Mucosa of descending colon (tissue), 3 donors: ENCODE results near the gene PI16. TPM values are rescaled to one million over a fixed set of nuclear protein-coding genes. Genes with fewer than 3 reads are reported as not detected.
"Not testable (repeated sequence)": the region's sequence is repeated elsewhere in the genome, so short reads cannot be mapped to it uniquely, and the experiment has no call there.

ENCODE experiments used
- ATAC-seq: fragments of 200-7000 bp; cut with Tn5 transposase; one replicate; pipeline ENCODE4 v1.9.1; 2020; ENCODE audit warnings: mild to moderate bottlenecking, moderate library complexity
- DNase-seq, 3 donors: peaks; one replicate each; pipeline ENCODE4 v3.0.0-alpha.2; 2020
- H3K36me3 ChIP-seq: fragments of 200-600 bp; one replicate; pipeline ENCODE4 v1.8.0; 2021; ENCODE audit warnings: low read depth, mild to moderate bottlenecking
- H3K4me1 ChIP-seq: fragments of 200-600 bp; one replicate; pipeline ENCODE4 v1.8.0; 2021; ENCODE audit warnings: low read depth, mild to moderate bottlenecking
- H3K4me3 ChIP-seq: fragments of 200-600 bp; one replicate; pipeline ENCODE4 v1.8.0; 2021; ENCODE audit warnings: mild to moderate bottlenecking
- H3K9me3 ChIP-seq: fragments of 200-600 bp; one replicate; pipeline ENCODE4 v1.8.0; 2021; ENCODE audit warnings: mild to moderate bottlenecking
- CTCF ChIP-seq: fragments of 200-600 bp; IDR thresholded peaks from one replicate; pipeline ENCODE4 v1.8.0; 2022; ENCODE audit warnings: antibody characterized with exemption, mild to moderate bottlenecking
- intact Hi-C, 2 donors: fragments of 100-400 bp; cut with DNase I in 1 of 2; cut with micrococcal nuclease in 1 of 2; formaldehyde crosslinking; loops; one replicate each; pipeline versions ENCODE4 v1.11.0 to v1.11.1; 2022; cut with DNase I, micrococcal nuclease
- total RNA-seq, 3 donors: library from RNA; stranded (reverse); fragmentation: NEBNext Ultra II Directional in 2 of 3; extraction: Animal tissue kit (Norgen Biotek cat#: 25700) in 2 of 3; gene quantifications; one replicate each; pipeline versions ENCODE4 v1.2.1 to v1.2.4, GENCODE V29; 2021 to 2023
- donor health status: DM: no; HTN: no; CAD: no; lungs with moderate emphysema.
- donor health status: DM: no; HTN: no; CAD: no.
- donor health status: DM: no; HTN: yes; CAD: no.

The PI16 gene
- total RNA-seq, 3 donors from 2014 or later: 0.46 to 6.1 (median 3.9) TPM

DNA sequence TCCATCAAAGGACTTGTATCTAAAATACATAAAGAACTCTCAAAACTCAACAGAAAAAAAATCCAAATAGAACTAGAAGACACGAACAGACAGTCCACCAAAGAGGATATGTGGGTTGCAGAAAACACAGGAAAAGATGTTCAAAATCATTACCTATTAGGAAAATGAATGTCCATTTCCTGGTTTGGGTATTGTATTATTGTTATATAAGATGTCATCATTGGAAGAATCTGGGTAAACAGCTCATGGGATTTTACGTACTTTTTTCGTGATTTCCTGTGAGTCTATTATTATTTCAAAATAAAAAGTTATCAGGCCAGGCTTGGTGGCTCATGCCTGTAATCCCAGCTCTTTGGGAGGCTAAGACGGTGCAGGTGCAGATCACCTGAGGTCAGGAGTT lies 9.2 kb upstream of the PI16 start:
- intact Hi-C loops: no loop called here
- Histone ChIP-seq H3K36me3 (no peaks in the 10 kb centered on the region), H3K4me3 (no peak overlapping the region), H3K4me1 (no peaks in the 10 kb centered on the region), H3K9me3 (no peaks in the 10 kb centered on the region)
- DNase-seq: no peak
- no peak for TF ChIP-seq CTCF
- no peak for ATAC-seq

DNA sequence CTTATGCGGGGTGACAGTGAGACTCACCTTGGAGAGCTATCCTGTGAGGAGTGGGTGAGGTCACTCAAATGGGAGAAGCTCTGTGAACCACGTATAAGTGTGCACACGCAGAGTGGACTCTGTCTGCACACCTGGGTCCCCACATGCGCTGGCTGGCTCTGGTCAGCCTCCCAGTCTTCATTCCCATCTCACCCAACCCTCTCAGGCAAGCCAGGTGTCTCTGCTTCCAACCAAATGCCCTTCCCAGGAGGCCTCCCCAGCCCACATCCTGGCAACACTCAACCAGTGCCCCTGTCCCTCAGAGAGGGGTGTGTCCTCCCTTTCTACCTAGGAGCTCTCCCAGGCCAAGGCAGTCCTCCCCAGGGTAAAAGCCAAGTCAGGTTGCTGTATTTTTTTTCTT lies 8.0 kb upstream of the PI16 start:
- Histone ChIP-seq H3K9me3 (no peaks in the 10 kb centered on the region), H3K4me3 (no peak overlapping the region), H3K36me3 (no peaks in the 10 kb centered on the region), H3K4me1 (no peaks in the 10 kb centered on the region)
- DNase-seq: no peak
- no peak for ATAC-seq
- intact Hi-C loops: no loop called here
- no peak for TF ChIP-seq CTCF

- Histone ChIP-seq H3K4me1 (no peaks in the 10 kb centered on the region), H3K4me3 (no peak overlapping the region), H3K36me3 (no peaks in the 10 kb centered on the region), H3K9me3 (no peaks in the 10 kb centered on the region)
- ATAC-seq (peak; percentile 16), DNase-seq (no peak)
- intact Hi-C loops: no loop called here
- no peak for TF ChIP-seq CTCF
These were observed 6.8 kb upstream of the PI16 start for GRCh38 chr6:36947570-36948351.

GRCh38 chr6:36949076-36949475 lies 5.5 kb upstream of the PI16 start:
- H3K4me1 ChIP-seq, H3K36me3 ChIP-seq, ATAC-seq, H3K9me3 ChIP-seq, H3K4me3 ChIP-seq, intact Hi-C loops, DNase-seq: not testable (repeated sequence)

GRCh38 chr6:36949636-36950035 lies 4.9 kb upstream of the PI16 start:
- DNase-seq (no peak), ATAC-seq (no peak)
- no peaks in the 10 kb centered on the region for H3K36me3 ChIP-seq
- no peaks in the 10 kb centered on the region for H3K9me3 ChIP-seq
- no peak overlapping the region for H3K4me3 ChIP-seq
- no peaks in the 10 kb centered on the region for H3K4me1 ChIP-seq
- intact Hi-C loops: no loop called here
- no peak for TF ChIP-seq CTCF

- intact Hi-C loops: no loop called here
- Histone ChIP-seq H3K4me3 (no peak overlapping the region), H3K9me3 (no peaks in the 10 kb centered on the region), H3K4me1 (no peaks in the 10 kb centered on the region), H3K36me3 (no peaks in the 10 kb centered on the region)
- DNase-seq (no peak), ATAC-seq (no peak)
- no peak for TF ChIP-seq CTCF
These were observed 642 bp upstream of the PI16 start for GRCh38 chr6:36953931-36954261.
